CD8-positive, alpha-beta memory T cell (primary cell): ENCODE data around the gene ACSL1. TPM values are rescaled to one million over a fixed set of nuclear protein-coding genes. Genes with fewer than 3 reads are reported as not detected.

Experiments
- CTCF ChIA-PET: fragments of 350-600 bp; sonication (Branson Sonifier 250); formaldehyde crosslinking; loops from one replicate; lab custom pipeline; 2021; ENCODE audit warnings: antibody characterized with exemption; lab: Charles Lee
- POLR2A ChIA-PET: fragments of 350-600 bp; sonication (Branson Sonifier 250); formaldehyde crosslinking; loops from one replicate; lab custom pipeline; 2021; ENCODE audit warnings: antibody characterized with exemption; lab: Charles Lee
- DNase-seq, 5 donors: peaks; one replicate each; pipeline versions ENCODE4 v3.0.0 to v3.0.0-alpha.2; 2020 to 2022; ENCODE audit warnings: mixed read lengths in 1 of 5
- H3K27ac ChIP-seq: one replicate; pipeline ENCODE4 v1.7.0; 2013; ENCODE audit warnings: low read depth, mild to moderate bottlenecking, low read length, moderate library complexity
- H3K27me3 ChIP-seq: 2 replicates; pipeline ENCODE4 v1.7.0; 2013; ENCODE audit warnings: low read length, mild to moderate bottlenecking; ENCODE audit not compliant: insufficient read depth, poor library complexity, severe bottlenecking
- H3K36me3 ChIP-seq: 2 replicates; pipeline ENCODE4 v1.7.0; 2013; ENCODE audit warnings: mild to moderate bottlenecking, low read length, moderate library complexity; ENCODE audit not compliant: insufficient read depth
- H3K4me1 ChIP-seq: 2 replicates; pipeline ENCODE4 v1.7.0; 2013; ENCODE audit warnings: mild to moderate bottlenecking, low read length, moderate library complexity; ENCODE audit not compliant: insufficient read depth
- H3K4me3 ChIP-seq: 2 replicates; pipeline ENCODE4 v1.7.0; 2013; ENCODE audit warnings: mild to moderate bottlenecking, low read length
- H3K9me3 ChIP-seq: 2 replicates; pipeline ENCODE4 v1.7.0; 2013; ENCODE audit warnings: mild to moderate bottlenecking, low read length
- H3K27ac Mint-ChIP-seq, 8 donors: one replicate each; pipeline ENCODE4 v1.8.0; 2020 to 2021; ENCODE audit warnings: mixed read lengths in 8 of 8, mild to moderate bottlenecking in 6 of 8, inconsistent platforms in 3 of 8, moderate library complexity in 3 of 8
- H3K27me3 Mint-ChIP-seq, 2 donors: one replicate each; pipeline ENCODE4 v1.8.0; 2020 to 2021; ENCODE audit warnings: mixed read lengths in 2 of 2, mild to moderate bottlenecking in 1 of 2, moderate library complexity in 1 of 2
- H3K36me3 Mint-ChIP-seq, 3 donors: one replicate each; pipeline ENCODE4 v1.8.0; 2020 to 2021; ENCODE audit warnings: mixed read lengths in 3 of 3, inconsistent platforms in 1 of 3, mild to moderate bottlenecking in 1 of 3
- H3K4me1 Mint-ChIP-seq, 3 donors: one replicate each; pipeline ENCODE4 v1.8.0; 2020 to 2021; ENCODE audit warnings: mixed read lengths in 3 of 3, inconsistent platforms in 1 of 3, mild to moderate bottlenecking in 1 of 3
- H3K4me3 Mint-ChIP-seq, 7 donors: one replicate each; pipeline ENCODE4 v1.8.0; 2020 to 2021; ENCODE audit warnings: mixed read lengths in 7 of 7, mild to moderate bottlenecking in 6 of 7, moderate library complexity in 4 of 7, inconsistent platforms in 2 of 7
- H3K9me3 Mint-ChIP-seq, 5 donors: one replicate each; pipeline ENCODE4 v1.8.0; 2020 to 2022; ENCODE audit warnings: mixed read lengths in 5 of 5, mild to moderate bottlenecking in 3 of 5, moderate library complexity in 2 of 5, inconsistent platforms in 1 of 5
- polyA plus RNA-seq: library from polyadenylated mRNA; unstranded; fragments of 300-500 nt; fragmentation: Illumina TruSeq; gene quantifications from one replicate; pipeline ENCODE4 v1.2.3, GENCODE V29; 2021
- total RNA-seq, 2 experiments: library from RNA; stranded (reverse); gene quantifications; one replicate each; pipeline ENCODE4 v1.2.3, GENCODE V29; 2021

Gene ACSL1
- total and polyA plus RNA-seq, 3 experiments from 2014 or later, result 7.5 to 25.4 (median 23.5) TPM

GRCh38 chr4:184857441-184858121 is 31.8 kb upstream of the ACSL1 start:
- POLR2A ChIA-PET, result no interaction called here
- no peaks in the 10 kb centered on the region for H3K9me3 ChIP-seq
- no peaks in the 10 kb centered on the region for H3K36me3 ChIP-seq
- no peak overlapping the region for H3K4me3 ChIP-seq
- CTCF ChIA-PET, result no interaction called here
- H3K27ac ChIP-seq, result no peak overlapping the region
- H3K36me3 Mint-ChIP-seq, result no peaks in the 10 kb centered on the region
- no peak for DNase-seq
- H3K27ac Mint-ChIP-seq, result no peak overlapping the region
- H3K27me3 Mint-ChIP-seq, result peaks cover 2 to 35% of the 10 kb centered on the region in 2 donors
- H3K27me3 ChIP-seq, result no peaks in the 10 kb centered on the region
- H3K4me1 Mint-ChIP-seq, result peaks cover 0 to 2% (median 0%) of the 10 kb centered on the region in 3 donors
- H3K4me1 ChIP-seq, result no peaks in the 10 kb centered on the region
- no peaks in the 10 kb centered on the region for H3K9me3 Mint-ChIP-seq
- H3K4me3 Mint-ChIP-seq, result no peak overlapping the region

DNA sequence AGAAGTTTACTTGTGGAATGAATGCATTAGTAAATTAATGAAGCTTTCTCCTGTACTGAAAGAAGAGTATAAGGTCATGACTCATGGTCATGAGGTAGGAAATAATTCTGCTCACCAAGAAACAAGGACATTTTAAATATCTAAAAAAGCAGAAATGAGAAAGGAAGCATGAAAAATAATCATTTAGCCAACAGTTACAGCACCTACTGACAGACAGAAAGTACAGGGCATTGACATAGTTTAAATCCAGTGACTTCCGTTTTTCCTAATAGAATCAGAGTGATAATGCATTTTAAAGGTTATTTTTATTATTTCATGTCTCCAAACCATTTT is 30.5 kb upstream of the ACSL1 start:
- no peaks in the 10 kb centered on the region for H3K9me3 Mint-ChIP-seq
- DNase-seq, result no peak
- no peaks in the 10 kb centered on the region for H3K27me3 ChIP-seq
- peaks cover 0 to 28% of the 10 kb centered on the region in 2 donors for H3K27me3 Mint-ChIP-seq
- no peaks in the 10 kb centered on the region for H3K9me3 ChIP-seq
- H3K4me1 Mint-ChIP-seq, result peaks cover 0 to 2% (median 0%) of the 10 kb centered on the region in 3 donors
- no peaks in the 10 kb centered on the region for H3K36me3 Mint-ChIP-seq
- H3K4me3 Mint-ChIP-seq, result no peak overlapping the region
- H3K4me3 ChIP-seq, result no peak overlapping the region
- ChIA-PET POLR2A (no interaction called here), CTCF (interaction anchor here (1.1 kb wide), 1 partner anchor 9 kb away, joined by 3 read pairs; no protein-coding TSS in a partner anchor)
- H3K4me1 ChIP-seq, result no peaks in the 10 kb centered on the region
- no peaks in the 10 kb centered on the region for H3K36me3 ChIP-seq
- H3K27ac Mint-ChIP-seq, result no peak overlapping the region
- H3K27ac ChIP-seq, result no peak overlapping the region

- Histone ChIP-seq H3K36me3 (no peaks in the 10 kb centered on the region), H3K4me3 (no peak overlapping the region), H3K9me3 (no peaks in the 10 kb centered on the region), H3K27ac (peak overlapping the region; percentile 22), H3K27me3 (no peaks in the 10 kb centered on the region), H3K4me1 (no peaks in the 10 kb centered on the region)
- Mint-ChIP-seq H3K27ac (no peak overlapping the region), H3K36me3 (no peaks in the 10 kb centered on the region), H3K4me3 (no peak overlapping the region), H3K4me1 (no peaks in the 10 kb centered on the region), H3K9me3 (no peaks in the 10 kb centered on the region), H3K27me3 (peaks cover 0 to 28% of the 10 kb centered on the region in 2 donors)
- no peak for DNase-seq
- ChIA-PET CTCF (no interaction called here), POLR2A (no interaction called here)
Measured at GRCh38 chr4:184854673-184855072, 28.9 kb upstream of the ACSL1 start.

GRCh38 chr4:184853436-184853835 is 27.7 kb upstream of the ACSL1 start:
- Mint-ChIP-seq H3K4me1 (no peaks in the 10 kb centered on the region), H3K36me3 (no peaks in the 10 kb centered on the region), H3K9me3 (no peaks in the 10 kb centered on the region), H3K4me3 (no peak overlapping the region), H3K27ac (no peak overlapping the region), H3K27me3 (peaks cover 2 to 28% of the 10 kb centered on the region in 2 donors)
- POLR2A ChIA-PET, result no interaction called here
- no peaks in the 10 kb centered on the region for H3K9me3 ChIP-seq
- no peak overlapping the region for H3K27ac ChIP-seq
- H3K36me3 ChIP-seq, result no peaks in the 10 kb centered on the region
- no peak overlapping the region for H3K4me3 ChIP-seq
- CTCF ChIA-PET, result no interaction called here
- peaks cover 5% of the 10 kb centered on the region for H3K27me3 ChIP-seq
- H3K4me1 ChIP-seq, result no peaks in the 10 kb centered on the region
- DNase-seq, result no peak

DNA sequence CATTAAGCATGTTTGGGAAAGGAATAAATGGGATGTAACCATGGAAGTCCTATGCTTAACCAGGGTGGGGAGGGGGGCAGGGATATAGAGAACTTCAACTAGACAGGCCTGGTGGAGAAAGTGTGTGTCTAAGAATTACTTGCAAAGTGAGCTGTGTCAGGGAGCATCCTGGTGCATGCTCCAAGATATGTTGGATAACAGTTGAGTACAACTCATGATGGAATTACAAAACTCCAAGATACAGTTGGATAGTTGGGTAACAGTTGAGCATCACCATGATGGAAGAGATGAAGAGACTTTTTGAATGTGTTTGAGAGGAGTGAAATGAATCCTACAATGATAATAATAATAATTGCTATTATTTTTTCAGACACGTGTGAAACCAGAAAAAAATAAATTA is 26.1 kb upstream of the ACSL1 start:
- DNase-seq, result no peak
- H3K27ac Mint-ChIP-seq, result no peak overlapping the region
- Histone ChIP-seq H3K36me3 (no peaks in the 10 kb centered on the region), H3K4me1 (no peaks in the 10 kb centered on the region), H3K27ac (no peak overlapping the region), H3K9me3 (no peaks in the 10 kb centered on the region), H3K4me3 (no peak overlapping the region), H3K27me3 (peaks cover 5% of the 10 kb centered on the region)
- no peaks in the 10 kb centered on the region for H3K4me1 Mint-ChIP-seq
- H3K4me3 Mint-ChIP-seq, result no peak overlapping the region
- H3K36me3 Mint-ChIP-seq, result no peaks in the 10 kb centered on the region
- POLR2A ChIA-PET, result no interaction called here
- CTCF ChIA-PET, result no interaction called here
- H3K27me3 Mint-ChIP-seq, result peaks cover 6 to 27% of the 10 kb centered on the region in 2 donors
- no peaks in the 10 kb centered on the region for H3K9me3 Mint-ChIP-seq

DNA sequence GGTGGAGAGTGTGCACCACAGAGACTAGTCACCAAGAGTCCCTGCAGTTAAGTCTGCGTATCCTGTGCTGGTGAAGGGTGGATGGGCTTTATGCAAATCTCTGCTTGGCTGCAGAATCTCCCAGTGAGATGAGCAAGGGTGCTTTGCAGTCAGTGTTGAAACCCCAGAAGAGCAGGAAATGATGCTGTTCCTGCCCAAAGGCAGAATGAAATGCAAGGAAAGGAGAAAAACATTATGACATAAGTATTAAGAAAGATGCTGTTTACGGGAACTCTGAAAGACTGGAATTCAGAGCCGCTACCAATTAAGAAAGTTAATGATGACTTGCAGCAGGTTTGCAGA is 25.4 kb upstream of the ACSL1 start:
- H3K4me1 ChIP-seq, result no peaks in the 10 kb centered on the region
- CTCF ChIA-PET, result interaction anchor here (0.6 kb wide), 1 partner anchor 65 kb away, joined by 3 read pairs; no protein-coding TSS in a partner anchor
- no peak for DNase-seq

GRCh38 chr4:184850431-184851199 is 24.8 kb upstream of the ACSL1 start:
- no peak overlapping the region for H3K4me3 ChIP-seq
- H3K4me3 Mint-ChIP-seq, result no peak overlapping the region

More for the DNA sequence above, 25.4 kb upstream of the ACSL1 start:
- no peaks in the 10 kb centered on the region for H3K9me3 Mint-ChIP-seq
- Histone ChIP-seq H3K4me3 (no peak overlapping the region), H3K9me3 (no peaks in the 10 kb centered on the region), H3K27me3 (peaks cover 5% of the 10 kb centered on the region), H3K36me3 (no peaks in the 10 kb centered on the region), H3K27ac (no peak overlapping the region)
- H3K27ac Mint-ChIP-seq, result no peak overlapping the region
- POLR2A ChIA-PET, result no interaction called here
- H3K4me1 Mint-ChIP-seq, result no peaks in the 10 kb centered on the region
- no peaks in the 10 kb centered on the region for H3K36me3 Mint-ChIP-seq
- peaks cover 10 to 29% of the 10 kb centered on the region in 2 donors for H3K27me3 Mint-ChIP-seq
- no peak overlapping the region for H3K4me3 Mint-ChIP-seq

GRCh38 chr4:184850018-184850417 is 24.2 kb upstream of the ACSL1 start:
- H3K4me3 ChIP-seq, result no peak overlapping the region
- no peak overlapping the region for H3K27ac Mint-ChIP-seq
- no peaks in the 10 kb centered on the region for H3K9me3 ChIP-seq
- ChIA-PET CTCF (no interaction called here), POLR2A (no interaction called here)
- no peaks in the 10 kb centered on the region for H3K4me1 Mint-ChIP-seq
- H3K36me3 Mint-ChIP-seq, result no peaks in the 10 kb centered on the region
- peaks cover 5% of the 10 kb centered on the region for H3K27me3 ChIP-seq
- H3K27me3 Mint-ChIP-seq, result peaks cover 10 to 29% of the 10 kb centered on the region in 2 donors
- no peaks in the 10 kb centered on the region for H3K36me3 ChIP-seq
- no peak overlapping the region for H3K4me3 Mint-ChIP-seq
- no peaks in the 10 kb centered on the region for H3K4me1 ChIP-seq
- no peak overlapping the region for H3K27ac ChIP-seq
- DNase-seq, result no peak
- no peaks in the 10 kb centered on the region for H3K9me3 Mint-ChIP-seq

More at GRCh38 chr4:184850431-184851199, 24.8 kb upstream of the ACSL1 start:
- Histone ChIP-seq H3K9me3 (no peaks in the 10 kb centered on the region), H3K27ac (no peak overlapping the region), H3K4me1 (no peaks in the 10 kb centered on the region), H3K27me3 (peaks cover 5% of the 10 kb centered on the region), H3K36me3 (no peaks in the 10 kb centered on the region)
- peaks cover 10 to 30% of the 10 kb centered on the region in 2 donors for H3K27me3 Mint-ChIP-seq
- no peaks in the 10 kb centered on the region for H3K4me1 Mint-ChIP-seq
- ChIA-PET CTCF (no interaction called here), POLR2A (no interaction called here)
- H3K36me3 Mint-ChIP-seq, result no peaks in the 10 kb centered on the region
- H3K27ac Mint-ChIP-seq, result no peak overlapping the region
- H3K9me3 Mint-ChIP-seq, result no peaks in the 10 kb centered on the region
- DNase-seq, result no peak
